MM.1S (cell line): ENCODE measurements around the gene LBR.

Experiments
- CTCF ChIP-seq: fragments of 300-600 bp; sonication (generic); IDR thresholded peaks from 2 replicates; pipeline ENCODE4 v1.5.1; 2016; ENCODE audit warnings: antibody characterized with exemption, low read length, mixed read lengths
- EZH2phosphoT487 ChIP-seq: fragments of 300-600 bp; sonication (generic); IDR thresholded peaks from 2 replicates; pipeline ENCODE4 v1.6.1; 2018; ENCODE audit warnings: antibody characterized with exemption, low read length

- TF ChIP-seq CTCF (no peak), EZH2phosphoT487 (no peak)
These were observed 6.2 kb upstream of the LBR start for GRCh38 chr1:225434046-225434445.
